Measurements from ENCODE around the gene PRR15.
"Not testable (repeated sequence)": the region's sequence is repeated elsewhere in the genome, so short reads cannot be mapped to it uniquely, and the experiment has no call there.

Gene PRR15
- total RNA-seq = 0.10 to 0.57 reads per million in 2 donors

GRCh38 chr7:29563590-29564495 is at the start of gene PRR15:
TSS of gene PRR15 (plus strand) at chr7:29563835. CDS start at chr7:29566330, 2,495 bp downstream.
- DNase-seq = no peak

GRCh38 chr7:29516491-29516890 is 47.1 kb upstream of the PRR15 start:
- DNase-seq = no peak

GRCh38 chr7:29518616-29519015 is 45.0 kb upstream of the PRR15 start:
- DNase-seq = no peak

- DNase-seq = no peak
Observed at GRCh38 chr7:29523728-29524127, 39.9 kb upstream of the PRR15 start.

- no peak for DNase-seq
Observed at GRCh38 chr7:29527505-29528108, 36.0 kb upstream of the PRR15 start.

GRCh38 chr7:29528526-29528925 is 35.1 kb upstream of the PRR15 start:
- DNase-seq = not testable (repeated sequence)

GRCh38 chr7:29538389-29538788 is 25.2 kb upstream of the PRR15 start:
- no peak for DNase-seq

- no peak for DNase-seq
Observed at GRCh38 chr7:29539471-29539870, 24.2 kb upstream of the PRR15 start.

- no peak for DNase-seq
Observed at GRCh38 chr7:29547421-29547820, 16.2 kb upstream of the PRR15 start.

- no peak for DNase-seq
Observed at GRCh38 chr7:29548823-29549222, 14.8 kb upstream of the PRR15 start.

GRCh38 chr7:29552392-29552791 is 11.2 kb upstream of the PRR15 start:
- no peak for DNase-seq

- no peak for DNase-seq
Observed at GRCh38 chr7:29555061-29555460, 8.6 kb upstream of the PRR15 start.

- DNase-seq = no peak
Observed at GRCh38 chr7:29556405-29557195, 7.0 kb upstream of the PRR15 start.

- no peak for DNase-seq
Observed at GRCh38 chr7:29557954-29558353, 5.7 kb upstream of the PRR15 start.

GRCh38 chr7:29561271-29561670 is 2.4 kb upstream of the PRR15 start:
- DNase-seq = no peak

- DNase-seq = no peak
Observed at GRCh38 chr7:29562307-29562706, 1.3 kb upstream of the PRR15 start.

GRCh38 chr7:29564496-29565223 is 1.0 kb downstream of the PRR15 start:
- no peak for DNase-seq

- DNase-seq = no peak
Observed at GRCh38 chr7:29565224-29565630, 1.6 kb downstream of the PRR15 start.

- no peak for DNase-seq
Observed at GRCh38 chr7:29565634-29565981, 2.0 kb downstream of the PRR15 start.

- no peak for DNase-seq
Observed at GRCh38 chr7:29565982-29566746, 2.5 kb downstream of the PRR15 start.

- DNase-seq = no peak
Observed at GRCh38 chr7:29567174-29567573, 3.5 kb downstream of the PRR15 start.

GRCh38 chr7:29569648-29570047 is 6.0 kb downstream of the PRR15 start:
- no peak for DNase-seq
